HG02970 (cell line): ENCODE data around the gene VPS52.

ENCODE experiments used
- ATAC-seq: cut with Tn5 transposase; IDR thresholded peaks from one replicate; pipeline ENCODE4 v1.9.1; 2021; ENCODE audit warnings: mild to moderate bottlenecking, moderate library complexity, moderate number of reproducible peaks; ENCODE audit not compliant: unreplicated experiment, low FRiP score

The VPS52 gene

GRCh38 chr6:33271468-33272274 lies at the start of gene VPS52, which contains the start of gene RPS18:
TSS of gene VPS52 (minus strand) at chr6:33271876. CDS start at chr6:33271675, 201 bp downstream.
TSS of gene RPS18 (plus strand) at chr6:33272075. CDS start at chr6:33272120, 45 bp downstream.
- peak; percentile 87 for ATAC-seq

- no peak for ATAC-seq
Observed at GRCh38 chr6:33321227-33321626, 49.6 kb upstream of the VPS52 start.

DNA sequence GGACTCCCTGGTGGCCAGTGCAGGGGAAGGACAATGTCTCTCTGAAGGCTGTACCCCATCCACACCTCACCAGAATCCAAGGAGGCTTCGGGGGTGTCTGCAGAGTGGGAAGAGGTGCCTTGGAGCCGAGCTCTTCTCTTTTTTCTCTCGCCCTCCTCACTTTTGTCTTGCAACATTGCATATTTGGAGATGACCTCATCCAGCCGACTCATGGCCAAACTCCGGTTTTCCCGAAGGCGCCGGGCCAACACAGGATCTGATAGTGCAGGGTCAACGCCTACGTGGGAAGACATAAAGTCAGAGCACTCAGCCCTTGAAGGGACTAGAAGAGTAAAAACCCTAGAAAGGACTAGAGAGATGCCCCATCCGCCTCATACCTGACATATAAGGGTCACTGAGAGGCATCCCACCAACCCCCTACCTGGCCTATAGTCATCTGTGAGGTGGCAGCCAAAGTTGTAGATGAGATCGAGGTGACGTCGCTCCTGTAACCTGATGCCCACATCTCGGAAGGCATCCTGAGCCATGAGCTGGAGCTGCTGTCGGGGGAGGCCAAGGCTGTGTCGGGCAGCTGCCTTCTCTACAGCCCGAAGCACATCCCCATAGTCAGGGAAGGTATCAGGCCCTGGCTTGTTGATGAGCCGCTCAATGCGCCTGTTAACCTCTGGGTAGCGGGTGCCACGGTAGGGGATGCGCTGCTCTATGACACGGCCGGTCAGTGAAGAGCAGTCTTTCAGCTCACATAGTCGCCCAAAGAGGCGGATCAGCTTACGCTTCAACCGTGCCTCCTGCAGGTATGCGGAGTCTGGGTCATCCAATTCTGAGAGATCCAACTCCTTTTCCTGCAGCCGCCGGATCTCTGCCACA lies 48.9 kb upstream of the VPS52 start:
- no peak for ATAC-seq

DNA sequence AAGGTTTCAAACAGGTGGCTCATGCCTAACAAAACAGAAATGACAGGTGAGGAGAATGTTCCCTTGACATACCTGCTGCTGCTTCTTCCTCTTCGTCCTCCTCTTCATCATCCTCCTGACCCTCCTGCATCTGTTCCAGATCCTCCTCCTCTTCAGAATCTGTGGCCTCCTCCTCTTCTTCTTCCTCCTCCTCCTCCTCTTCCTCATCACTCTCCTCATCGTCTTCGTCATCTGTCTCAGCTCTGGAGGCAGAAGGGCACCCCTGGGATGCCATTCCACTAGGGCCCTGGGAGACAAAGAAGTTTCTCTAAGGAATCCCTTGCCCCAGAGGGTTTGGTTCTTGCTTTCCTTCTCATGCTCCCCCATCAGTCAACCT lies 48.3 kb upstream of the VPS52 start:
- no peak for ATAC-seq

DNA sequence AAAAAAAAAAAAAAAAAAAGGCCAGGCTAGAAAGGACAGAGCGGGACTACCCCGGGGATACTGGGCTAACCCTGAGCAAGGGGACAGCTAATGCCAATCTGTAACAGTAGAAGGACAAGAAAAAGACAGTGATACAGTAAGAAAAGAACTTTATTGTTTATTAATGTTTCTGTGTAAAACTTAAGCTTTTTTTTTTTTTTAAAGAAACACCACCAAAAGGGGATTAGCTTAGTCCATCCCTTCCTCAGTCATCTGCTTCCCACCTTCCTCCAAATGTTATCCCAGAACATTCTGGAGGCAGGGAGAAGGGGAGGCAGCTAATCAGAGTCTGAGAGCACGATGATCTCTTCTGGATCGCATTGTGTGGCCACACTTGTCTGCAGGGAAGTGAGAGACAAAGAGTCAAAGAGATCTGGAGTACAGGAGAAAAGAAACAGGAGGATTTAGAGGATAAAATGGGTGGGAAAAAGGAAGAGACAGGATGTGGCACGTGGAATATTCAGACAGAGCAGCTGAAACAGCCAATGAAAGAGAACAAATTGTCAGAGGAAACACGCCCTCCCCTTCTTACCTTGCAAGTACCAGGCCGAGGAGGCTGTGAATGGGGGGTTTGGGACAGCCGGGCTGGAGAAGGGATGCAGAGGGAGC lies 46.9 kb upstream of the VPS52 start:
- ATAC-seq = no peak

DNA sequence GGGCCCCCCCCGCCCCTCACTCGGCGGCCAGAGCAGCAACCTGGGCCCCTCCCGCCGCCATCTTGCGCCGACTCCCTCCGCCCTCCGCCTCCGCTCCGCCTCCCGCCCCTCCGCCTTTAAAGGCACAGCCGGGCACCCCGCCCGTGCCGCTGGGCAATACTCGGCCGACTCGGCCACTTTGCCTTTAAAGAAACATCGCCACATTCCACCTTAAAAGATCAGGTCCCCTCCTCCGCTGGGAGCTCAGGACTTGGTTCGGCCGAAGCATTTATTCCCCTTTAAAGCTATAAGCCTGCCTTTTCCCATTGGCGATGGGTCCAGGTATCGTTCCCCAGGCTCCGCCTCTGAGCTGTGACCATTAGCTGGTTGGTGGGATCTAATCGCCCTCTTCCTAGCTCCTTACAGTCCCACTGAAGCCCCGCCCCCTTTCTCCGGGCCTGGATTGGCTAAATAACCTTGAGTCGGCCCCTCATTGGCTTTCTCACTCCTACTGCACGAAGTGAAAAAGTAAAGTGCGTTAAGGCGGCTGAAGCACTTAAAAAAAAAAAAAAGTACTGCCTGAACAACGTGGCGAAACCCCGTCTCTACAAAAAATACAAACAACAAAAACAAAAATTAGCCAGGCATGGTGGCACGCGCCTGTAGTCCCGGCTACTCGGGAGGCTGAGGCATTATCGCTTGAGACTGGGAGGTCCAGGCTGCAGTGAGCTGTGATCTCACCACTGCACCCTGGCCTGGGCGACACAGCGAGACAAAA lies 46.2 kb upstream of the VPS52 start, which contains the start of gene ZBTB22:
Gene ZBTB22, minus strand, starts transcription at position 76 of the 757 bp plus-strand sequence. CDS start 828 bp downstream, outside the sequence.
- ATAC-seq = peak; percentile 42

GRCh38 chr6:33317419-33317668 lies 45.7 kb upstream of the VPS52 start:
- no peak for ATAC-seq

GRCh38 chr6:33316603-33317418 lies 45.1 kb upstream of the VPS52 start:
- no peak for ATAC-seq

DNA sequence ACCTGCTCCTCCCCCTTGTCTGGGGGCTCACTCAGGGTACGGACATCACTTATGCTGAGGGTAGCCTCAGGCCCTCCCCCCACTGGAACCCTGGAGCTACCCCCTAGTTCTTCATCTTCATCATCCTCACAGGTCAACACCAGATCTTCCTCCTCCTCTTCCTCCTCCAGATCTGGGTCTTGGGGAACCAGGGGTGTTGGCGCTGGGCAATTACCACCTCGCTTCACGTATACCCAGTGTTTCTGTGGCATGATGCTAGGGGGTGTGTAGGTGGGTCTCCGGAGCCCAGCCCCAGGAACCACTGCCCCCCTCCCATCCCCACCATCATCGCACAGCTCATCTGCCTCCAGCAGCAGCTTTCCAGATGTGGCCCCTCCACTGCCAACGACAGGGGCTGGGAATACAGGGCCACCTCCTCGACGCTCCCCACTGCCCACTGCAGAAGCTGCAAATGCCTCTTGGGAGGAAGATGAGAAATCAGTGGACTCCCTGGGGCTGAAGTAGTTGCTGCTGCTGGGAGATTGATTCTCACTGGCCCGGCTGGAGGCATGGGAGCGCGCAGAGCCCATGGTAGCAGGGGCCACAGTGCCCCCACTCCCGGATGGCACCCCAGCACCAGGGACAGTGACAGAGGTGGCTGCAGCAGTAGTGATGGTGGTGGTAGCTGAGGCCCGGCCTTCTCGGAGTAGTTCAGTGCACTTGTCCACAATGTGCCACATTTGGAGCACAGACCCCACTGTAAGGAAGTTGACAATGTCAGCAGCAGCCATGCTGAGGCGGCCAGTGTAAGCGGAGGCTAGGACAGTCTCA lies 44.3 kb upstream of the VPS52 start:
- ATAC-seq = no peak

- ATAC-seq = no peak
Observed at GRCh38 chr6:33314943-33315792, 43.5 kb upstream of the VPS52 start.

DNA sequence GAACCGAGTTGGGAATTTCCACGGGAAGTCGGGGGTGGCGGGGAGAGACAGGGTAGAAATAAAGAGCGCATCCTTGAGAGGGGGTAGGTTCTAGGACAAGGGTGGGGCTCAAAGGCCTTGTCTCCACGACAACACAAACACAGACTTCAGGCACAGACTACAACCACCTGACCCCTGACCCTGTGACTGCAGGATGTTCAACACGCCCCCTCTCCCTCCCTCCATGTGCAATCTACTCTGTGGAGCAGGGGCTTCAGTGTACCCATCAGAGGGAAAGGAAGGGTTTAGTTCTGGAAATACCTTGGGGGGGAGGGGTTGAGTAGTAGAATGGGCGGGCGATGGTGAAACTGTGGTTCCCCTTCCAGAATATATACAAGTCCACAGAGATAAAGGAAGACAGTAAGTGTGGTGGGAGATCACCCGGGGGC lies 42.9 kb upstream of the VPS52 start:
- no peak for ATAC-seq

DNA sequence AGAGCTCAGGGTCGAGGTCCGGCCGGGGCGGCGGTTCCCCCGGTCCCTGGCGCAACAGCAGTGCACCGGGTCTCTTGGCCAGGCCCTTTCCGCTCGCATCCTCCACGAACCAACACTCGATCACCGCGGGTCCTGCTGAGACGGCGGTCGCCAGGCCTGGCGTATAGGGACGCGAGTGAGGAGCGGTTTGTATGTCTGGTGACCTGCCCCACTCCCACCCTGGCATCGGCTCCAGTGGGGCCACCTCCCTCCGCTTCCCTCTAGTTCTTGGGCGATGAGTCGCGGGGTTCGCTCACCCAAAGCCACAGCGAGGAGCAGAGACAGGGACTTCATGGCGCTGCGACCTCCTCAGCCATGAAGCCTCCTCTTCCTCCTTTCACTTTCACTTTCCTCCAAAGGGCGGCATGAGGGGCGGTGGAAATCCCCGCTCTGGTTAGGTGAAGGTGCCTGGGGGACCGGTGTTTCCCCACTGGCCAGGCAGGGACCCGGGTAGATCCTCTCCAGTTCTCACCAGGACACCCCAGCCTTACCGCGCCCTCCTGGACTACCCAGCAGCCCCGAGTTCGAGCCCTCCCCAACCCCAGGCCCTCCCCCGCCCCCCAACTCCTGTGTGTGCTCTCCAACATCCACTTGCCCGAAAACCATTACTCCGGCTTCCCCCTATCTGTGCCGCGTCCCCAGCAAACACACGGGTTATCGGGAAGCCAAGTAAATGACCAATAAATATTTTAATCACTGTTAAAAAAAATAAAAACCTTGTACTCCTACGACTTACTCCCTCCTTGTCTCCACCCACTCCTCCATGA lies 42.2 kb upstream of the VPS52 start, which contains the start of gene TAPBP:
Gene TAPBP, minus strand, starts transcription at position 370 of the 806 bp plus-strand sequence. Its CDS starts 37 bp downstream, at position 333.
- peak; percentile 43 for ATAC-seq

- ATAC-seq = no peak
Observed at GRCh38 chr6:33313105-33313708, 41.5 kb upstream of the VPS52 start.

- no peak for ATAC-seq
Observed at GRCh38 chr6:33312361-33313104, 40.9 kb upstream of the VPS52 start.

DNA sequence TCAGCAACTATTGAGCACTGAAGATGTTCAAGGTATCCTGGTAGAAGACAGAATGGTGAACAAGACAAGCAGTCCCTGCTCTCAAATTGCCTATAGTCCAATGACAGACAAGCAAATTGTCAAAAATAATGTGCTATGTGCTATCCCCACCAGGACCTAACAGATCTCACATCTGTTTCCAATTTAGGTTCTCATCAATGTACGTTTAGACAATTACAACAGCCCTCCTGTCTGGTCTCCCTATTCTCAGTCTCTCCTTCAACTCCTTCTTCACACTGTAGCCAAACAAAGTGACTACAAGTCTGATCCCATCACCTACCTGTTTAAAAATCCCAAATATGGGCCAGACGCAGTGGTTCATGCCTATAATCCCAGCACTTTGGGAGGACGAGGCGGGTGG lies 34.7 kb upstream of the VPS52 start:
- no peak for ATAC-seq

- no peak for ATAC-seq
Observed at GRCh38 chr6:33305052-33305451, 33.4 kb upstream of the VPS52 start.
